Psoas muscle (tissue), 8 donors: ENCODE measurements around the gene IP6K1. TPM values are rescaled to one million over a fixed set of nuclear protein-coding genes. Genes with fewer than 3 reads are reported as not detected.

Source experiments
- ATAC-seq, 4 donors: fragments of 200-7000 bp; cut with Tn5 transposase; one replicate each; pipeline ENCODE4 v1.9.1; 2020; ENCODE audit warnings: moderate library complexity in 3 of 4, mild to moderate bottlenecking in 2 of 4
- DNase-seq, 2 donors: peaks; one replicate each; pipeline ENCODE4 v3.0.0-alpha.2; 2020
- H3K27ac ChIP-seq: fragments of 200-600 bp; one replicate; pipeline ENCODE4 v1.8.0; 2022
- H3K27me3 ChIP-seq, 3 donors: fragments of 200-600 bp in 1 of 3; one replicate each; pipeline versions ENCODE4 v1.6.1 to v1.8.0; 2013 to 2022; ENCODE audit warnings: low read length in 2 of 3, mild to moderate bottlenecking in 2 of 3, moderate library complexity in 1 of 3; ENCODE audit not compliant: insufficient read depth in 3 of 3
- H3K36me3 ChIP-seq, 2 donors: fragments of 200-600 bp in 1 of 2; one replicate each; pipeline versions ENCODE4 v1.6.1 to v1.8.0; 2013 to 2022; ENCODE audit warnings: low read depth in 1 of 2, mild to moderate bottlenecking in 1 of 2, moderate library complexity in 1 of 2; ENCODE audit not compliant: insufficient read depth in 1 of 2
- H3K4me1 ChIP-seq: fragments of 200-600 bp; one replicate; pipeline ENCODE4 v1.8.0; 2022
- H3K4me3 ChIP-seq: fragments of 200-600 bp; one replicate; pipeline ENCODE4 v1.8.0; 2022; ENCODE audit warnings: mild to moderate bottlenecking
- H3K9me3 ChIP-seq: fragments of 200-600 bp; one replicate; pipeline ENCODE4 v1.8.0; 2022
- CTCF ChIP-seq: fragments of 200-600 bp; IDR thresholded peaks from one replicate; pipeline ENCODE4 v1.8.0; 2022; ENCODE audit warnings: antibody characterized with exemption
- WGBS, 3 donors: extraction: QIAGEN DNeasy Blood & Tissue Kit; methylation state at CpG; one replicate each; pipeline versions ENCODE4 v1.1.6 to v1.1.7; 2013; 5-methylcytosine and 5-hydroxymethylcytosine counted together
- intact Hi-C, 2 donors: fragments of 100-400 bp; cut with DNase I; formaldehyde crosslinking; loops; one replicate each; pipeline versions ENCODE4 v1.11.0 to v1.14.2; 2022
- polyA plus RNA-seq, 3 donors: library from polyadenylated mRNA; stranded (reverse); fragments of 200-250 nt; gene quantifications; one replicate each; pipeline ENCODE4 v1.2.3, GENCODE V29; 2013
- total RNA-seq, 4 donors: library from RNA; stranded (reverse); fragmentation: NEBNext Ultra II Directional in 2 of 4; extraction: Animal tissue kit (Norgen Biotek cat#: 25700) in 2 of 4; gene quantifications; one replicate each; pipeline versions ENCODE4 v1.2.1 to v1.2.4, GENCODE V29; 2021 to 2023
- donor health status: healthy with polysubstance abuse.
- donor health status: DM: no; HTN: no; CAD: no; lungs with moderate emphysema.
- donor health status: Bipolar disorder and iron deficiency.
- donor health status: healthy.
- donor health status: DM: yes; HTN: yes; CAD: no.
- donor health status: DM: no; HTN: no; CAD: no.
- donor health status: DM: no; HTN: no; CAD: no.
- donor health status: DM: yes; HTN: yes; CAD: no.

The IP6K1 gene
- total and polyA plus RNA-seq, 7 donors: 9.1 to 16.1 (median 12.3) TPM

GRCh38 chr3:49711489-49711888, 74.9 kb downstream of the IP6K1 start:
- H3K27me3 ChIP-seq: no peaks in the 10 kb centered on the region
- intact Hi-C loops: no loop called here
- WGBS, 3 donors: 92 to 98% (median 93%) methylated on average over 5 of the region's 5 CpGs
- no peak overlapping the region for H3K27ac ChIP-seq
- H3K36me3 ChIP-seq: peaks cover 0 to 68% of the 10 kb centered on the region in 2 donors
- no peak for TF ChIP-seq CTCF
- no peak for ATAC-seq
- no peaks in the 10 kb centered on the region for H3K9me3 ChIP-seq
- no peak overlapping the region for H3K4me3 ChIP-seq
- DNase-seq: peak; percentile 1 to 28
- H3K4me1 ChIP-seq: peaks cover 13% of the 10 kb centered on the region

GRCh38 chr3:49709852-49710251, 76.5 kb downstream of the IP6K1 start:
- H3K27me3 ChIP-seq: no peaks in the 10 kb centered on the region
- TF ChIP-seq CTCF: no peak
- 90 to 96% (median 92%) methylated on average over 8 of the region's 8 CpGs for WGBS, 3 donors
- ATAC-seq (no peak), DNase-seq (no peak)
- intact Hi-C loops: no loop called here
- no peak overlapping the region for H3K4me3 ChIP-seq
- peaks cover 0 to 74% of the 10 kb centered on the region in 2 donors for H3K36me3 ChIP-seq
- no peak overlapping the region for H3K27ac ChIP-seq
- H3K4me1 ChIP-seq: peaks cover 11% of the 10 kb centered on the region
- H3K9me3 ChIP-seq: no peaks in the 10 kb centered on the region

GRCh38 chr3:49707113-49707480, 79.2 kb downstream of the IP6K1 start:
- Histone ChIP-seq H3K4me3 (no peak overlapping the region), H3K9me3 (no peaks in the 10 kb centered on the region), H3K4me1 (no peaks in the 10 kb centered on the region), H3K27ac (no peak overlapping the region), H3K36me3 (peaks cover 0 to 85% of the 10 kb centered on the region in 2 donors), H3K27me3 (no peaks in the 10 kb centered on the region)
- DNase-seq: peak in 1 of 2 donors; percentile 25
- 48 to 65% (median 49%) methylated on average over 4 of the region's 4 CpGs for WGBS, 3 donors
- intact Hi-C loops: no loop called here
- no peak for ATAC-seq
- no peak for TF ChIP-seq CTCF

GRCh38 chr3:49706456-49707112, 79.8 kb downstream of the IP6K1 start:
- Histone ChIP-seq H3K27me3 (no peaks in the 10 kb centered on the region), H3K36me3 (peaks cover 0 to 87% of the 10 kb centered on the region in 2 donors), H3K4me3 (no peak overlapping the region), H3K27ac (no peak overlapping the region), H3K9me3 (no peaks in the 10 kb centered on the region), H3K4me1 (no peaks in the 10 kb centered on the region)
- no peak for TF ChIP-seq CTCF
- ATAC-seq (no peak), DNase-seq (peak in 1 of 2 donors; percentile 49)
- intact Hi-C loops: no loop called here
- whole genome bisulfite sequencing, 3 donors: 64 to 86% (median 72%) methylated on average over 9 of the region's 9 CpGs

GRCh38 chr3:49705390-49705960, 80.9 kb downstream of the IP6K1 start:
- DNase-seq: no peak
- Histone ChIP-seq H3K27me3 (no peaks in the 10 kb centered on the region), H3K4me1 (no peaks in the 10 kb centered on the region), H3K9me3 (no peaks in the 10 kb centered on the region), H3K36me3 (peaks cover 0 to 89% of the 10 kb centered on the region in 2 donors), H3K4me3 (no peak overlapping the region), H3K27ac (no peak overlapping the region)
- WGBS, 3 donors: 91 to 92% (median 92%) methylated on average over 16 to 17 of the region's 17 CpGs
- TF ChIP-seq CTCF: no peak
- no peak for ATAC-seq
- intact Hi-C loops: no loop called here
